Smooth muscle cell (in vitro differentiated cells): ENCODE data around the gene LAP3. TPM values are rescaled to one million over a fixed set of nuclear protein-coding genes. Genes with fewer than 3 reads are reported as not detected.

Source experiments
- DNase-seq: peaks from one replicate; lab custom pipeline; 2025; ENCODE audit not compliant: unreplicated experiment; lab: John Stamatoyannopoulos, UW
- H2AFZ ChIP-seq: fragments of 200-600 bp; sonication (generic); 2 replicates; pipeline ENCODE4 v1.6.0; 2016; ENCODE audit warnings: antibody characterized with exemption, low read depth, mild to moderate bottlenecking
- H3F3A ChIP-seq: fragments of 200-600 bp; sonication (generic); 2 replicates; pipeline ENCODE4 v1.6.0; 2017; ENCODE audit warnings: antibody characterized with exemption, low read depth
- H3K27ac ChIP-seq: fragments of 200-600 bp; sonication (generic); 2 replicates; pipeline ENCODE4 v1.5.1; 2016; ENCODE audit warnings: low read depth, mild to moderate bottlenecking
- H3K27me3 ChIP-seq: fragments of 200-600 bp; sonication (generic); 2 replicates; pipeline ENCODE4 v1.6.1; 2016; ENCODE audit warnings: low read depth, mild to moderate bottlenecking
- H3K36me3 ChIP-seq: fragments of 200-600 bp; sonication (generic); 2 replicates; pipeline ENCODE4 v1.5.1; 2016; ENCODE audit warnings: low read depth
- H3K4me1 ChIP-seq: fragments of 200-600 bp; sonication (generic); 2 replicates; pipeline ENCODE4 v1.5.1; 2016; ENCODE audit warnings: low read depth
- H3K4me2 ChIP-seq: fragments of 200-600 bp; sonication (generic); 2 replicates; pipeline ENCODE4 v1.6.0; 2016; ENCODE audit warnings: mild to moderate bottlenecking
- H3K4me3 ChIP-seq: fragments of 200-600 bp; sonication (generic); 2 replicates; pipeline ENCODE4 v1.5.1; 2016; ENCODE audit warnings: mild to moderate bottlenecking
- H3K79me2 ChIP-seq: fragments of 200-600 bp; sonication (generic); 2 replicates; pipeline ENCODE4 v1.6.0; 2016; ENCODE audit warnings: low read depth, mild to moderate bottlenecking
- H3K9ac ChIP-seq: fragments of 200-600 bp; sonication (generic); 2 replicates; pipeline ENCODE4 v1.6.0; 2016; ENCODE audit warnings: low read depth
- H3K9me3 ChIP-seq: fragments of 200-600 bp; sonication (generic); replicated peaks from 2 replicates; pipeline ENCODE4 v1.5.1; 2016; ENCODE audit warnings: low read depth
- H4K20me1 ChIP-seq: fragments of 200-600 bp; sonication (generic); 2 replicates; pipeline ENCODE4 v1.6.0; 2016; ENCODE audit warnings: low read depth
- WGBS: methylation state at CpG from one replicate; pipeline ENCODE4 v1.1.7; 2016; ENCODE audit warnings: low lambda C conversion rate; 5-methylcytosine and 5-hydroxymethylcytosine counted together
- polyA plus RNA-seq: library from polyadenylated mRNA; unstranded; fragments of >200 nt; fragmentation: Nextera tagmentation; extraction: Ambion mirVana; gene quantifications from 2 replicates; pipeline ENCODE4 v1.2.1, GENCODE V29; 2016
- total RNA-seq: library from RNA; depleted of rRNA; stranded (reverse); fragments of >200 nt; gene quantifications from 2 replicates; pipeline ENCODE4 v1.2.3, GENCODE V29; 2014
- TF ChIP-seq, protein P1 (sequence below): fragments of 200-600 bp; sonication (generic); IDR thresholded peaks from 2 replicates; pipeline ENCODE4 v1.5.1; 2017; ENCODE audit warnings: borderline replicate concordance, mild to moderate bottlenecking, antibody characterized with exemption; ENCODE audit not compliant: insufficient read depth, poor library complexity, severe bottlenecking

Gene LAP3
- total and polyA plus RNA-seq, 2 experiments from 2014 or later: 29.1 to 38.6 TPM

DNA sequence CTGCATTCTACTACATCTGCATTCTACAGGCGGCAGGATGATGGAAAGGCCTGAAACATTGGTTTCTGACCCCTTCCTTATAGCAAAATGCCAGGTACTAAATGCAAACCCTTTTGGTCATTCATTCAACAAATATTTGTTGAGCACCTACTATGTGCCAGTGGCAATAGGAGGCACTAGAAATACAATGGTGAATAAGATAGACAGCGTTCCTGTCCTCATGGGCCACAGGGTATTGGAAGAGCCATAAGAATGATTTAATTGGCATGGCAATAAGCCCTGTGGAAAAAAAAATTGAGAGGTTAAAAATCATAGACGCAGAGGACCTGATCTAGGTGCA lies 17.3 kb upstream of the LAP3 start:
- Histone ChIP-seq H3K27ac (no peak overlapping the region), H3K4me2 (no peak overlapping the region)

DNA sequence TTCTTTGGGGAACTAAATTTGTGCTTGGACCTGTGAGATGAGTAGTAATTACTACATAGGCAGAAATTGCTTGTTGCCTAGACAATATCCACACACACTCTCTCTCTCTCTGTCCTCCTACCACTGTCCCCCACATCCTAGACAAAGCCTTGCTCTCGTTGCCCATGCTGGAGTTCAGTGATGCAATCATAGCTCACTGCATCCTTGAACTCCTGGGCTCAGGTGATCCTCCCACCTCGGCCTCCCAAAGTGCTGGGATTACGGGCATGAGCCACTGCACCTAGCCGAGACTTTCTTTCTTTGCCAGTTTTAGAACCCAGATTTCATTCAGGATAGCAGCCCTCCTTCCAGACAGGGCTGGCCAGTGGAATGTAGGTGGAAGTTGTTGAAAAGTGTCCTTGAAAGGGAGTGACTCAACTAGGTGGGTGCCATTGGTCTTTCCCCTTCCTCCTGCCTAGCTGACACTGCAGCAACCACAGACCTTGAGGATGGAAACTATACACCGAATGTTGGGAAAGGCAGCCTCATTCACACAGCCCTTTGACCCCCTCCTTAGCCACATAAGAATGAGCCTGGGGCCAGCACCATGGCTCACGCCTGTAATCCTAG lies 16.8 kb upstream of the LAP3 start:
- Histone ChIP-seq H3K79me2 (no peaks in the 10 kb centered on the region), H3K27ac (no peak overlapping the region), H3K4me2 (no peak overlapping the region), H3K9ac (no peak overlapping the region), H3K36me3 (no peaks in the 10 kb centered on the region), H3K27me3 (peaks cover 9% of the 10 kb centered on the region), H3K4me3 (no peak overlapping the region), H3K4me1 (no peaks in the 10 kb centered on the region), H3F3A (no peaks in the 10 kb centered on the region), H2AFZ (no peak overlapping the region), H4K20me1 (no peaks in the 10 kb centered on the region), H3K9me3 (no peaks in the 10 kb centered on the region)
- no peak for DNase-seq
- 91% methylated on average over 6 of the region's 6 CpGs for WGBS
- TF ChIP-seq, protein P1, sequence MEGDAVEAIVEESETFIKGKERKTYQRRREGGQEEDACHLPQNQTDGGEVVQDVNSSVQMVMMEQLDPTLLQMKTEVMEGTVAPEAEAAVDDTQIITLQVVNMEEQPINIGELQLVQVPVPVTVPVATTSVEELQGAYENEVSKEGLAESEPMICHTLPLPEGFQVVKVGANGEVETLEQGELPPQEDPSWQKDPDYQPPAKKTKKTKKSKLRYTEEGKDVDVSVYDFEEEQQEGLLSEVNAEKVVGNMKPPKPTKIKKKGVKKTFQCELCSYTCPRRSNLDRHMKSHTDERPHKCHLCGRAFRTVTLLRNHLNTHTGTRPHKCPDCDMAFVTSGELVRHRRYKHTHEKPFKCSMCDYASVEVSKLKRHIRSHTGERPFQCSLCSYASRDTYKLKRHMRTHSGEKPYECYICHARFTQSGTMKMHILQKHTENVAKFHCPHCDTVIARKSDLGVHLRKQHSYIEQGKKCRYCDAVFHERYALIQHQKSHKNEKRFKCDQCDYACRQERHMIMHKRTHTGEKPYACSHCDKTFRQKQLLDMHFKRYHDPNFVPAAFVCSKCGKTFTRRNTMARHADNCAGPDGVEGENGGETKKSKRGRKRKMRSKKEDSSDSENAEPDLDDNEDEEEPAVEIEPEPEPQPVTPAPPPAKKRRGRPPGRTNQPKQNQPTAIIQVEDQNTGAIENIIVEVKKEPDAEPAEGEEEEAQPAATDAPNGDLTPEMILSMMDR: no peak

More for the DNA sequence above, 17.3 kb upstream of the LAP3 start:
- H3K27me3 ChIP-seq: peaks cover 14% of the 10 kb centered on the region
- no peak overlapping the region for H3K4me3 ChIP-seq
- H3K79me2 ChIP-seq: no peaks in the 10 kb centered on the region
- H4K20me1 ChIP-seq: no peaks in the 10 kb centered on the region
- H3F3A ChIP-seq: no peaks in the 10 kb centered on the region
- H3K9ac ChIP-seq: no peak overlapping the region
- no peak for DNase-seq
- H3K9me3 ChIP-seq: no peaks in the 10 kb centered on the region
- no peak overlapping the region for H2AFZ ChIP-seq
- no peaks in the 10 kb centered on the region for H3K4me1 ChIP-seq
- 88% methylated on average over 3 of the region's 3 CpGs for WGBS
- TF ChIP-seq, protein P1: no peak
- no peaks in the 10 kb centered on the region for H3K36me3 ChIP-seq

DNA sequence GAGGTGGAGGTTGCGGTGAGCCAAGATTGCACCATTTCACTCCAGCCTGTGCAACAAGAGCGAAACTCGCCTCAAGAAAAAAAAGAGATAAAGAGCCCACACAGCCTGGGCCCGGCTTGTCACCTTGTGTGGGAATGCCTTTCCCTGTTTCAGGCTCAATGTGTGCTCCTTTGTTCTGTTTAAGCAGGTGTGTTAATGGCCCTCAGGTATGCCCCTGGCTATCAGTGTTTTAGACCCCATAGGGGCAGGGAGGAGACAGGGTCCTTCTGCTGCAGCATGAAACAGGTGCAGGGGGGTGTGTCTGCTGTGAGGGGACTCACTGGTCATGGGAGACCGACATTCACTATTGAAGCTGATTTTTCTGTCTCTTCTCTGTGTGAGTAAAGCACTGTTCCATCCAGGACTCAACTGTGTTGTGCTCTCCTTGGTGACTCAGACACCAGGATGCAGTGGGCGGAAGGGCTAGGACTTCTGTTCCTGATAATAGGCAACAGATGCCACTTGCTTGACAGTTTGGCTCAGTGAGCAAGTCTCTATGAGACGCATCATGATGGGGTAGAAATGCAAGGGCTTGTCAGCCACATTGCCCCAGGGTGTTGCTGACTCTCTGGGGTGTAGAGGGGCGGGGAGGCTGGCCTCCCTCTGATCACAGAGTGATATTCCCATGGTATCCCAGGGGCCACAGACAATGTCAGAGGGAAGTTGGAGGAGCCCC lies 15.6 kb upstream of the LAP3 start:
- Histone ChIP-seq H2AFZ (no peak overlapping the region), H3K4me2 (no peak overlapping the region)

More for the DNA sequence above, 15.6 kb upstream of the LAP3 start:
- Histone ChIP-seq H3K9ac (no peak overlapping the region), H3F3A (no peaks in the 10 kb centered on the region), H3K27ac (no peak overlapping the region), H4K20me1 (no peaks in the 10 kb centered on the region), H3K79me2 (no peaks in the 10 kb centered on the region), H3K4me1 (no peaks in the 10 kb centered on the region), H3K4me3 (no peak overlapping the region), H3K9me3 (no peaks in the 10 kb centered on the region), H3K27me3 (no peaks in the 10 kb centered on the region), H3K36me3 (no peaks in the 10 kb centered on the region)
- TF ChIP-seq, protein P1: no peak
- 54% methylated on average over 8 of the region's 8 CpGs for WGBS
- no peak for DNase-seq
